GM21717 (cell line): Measurements from ENCODE around the gene LRRC8E.

ENCODE experiments used
- ATAC-seq: cut with Tn5 transposase; IDR thresholded peaks from one replicate; pipeline ENCODE4 v1.9.1; 2021; ENCODE audit warnings: mild to moderate bottlenecking, moderate library complexity; ENCODE audit not compliant: unreplicated experiment

The LRRC8E gene

DNA sequence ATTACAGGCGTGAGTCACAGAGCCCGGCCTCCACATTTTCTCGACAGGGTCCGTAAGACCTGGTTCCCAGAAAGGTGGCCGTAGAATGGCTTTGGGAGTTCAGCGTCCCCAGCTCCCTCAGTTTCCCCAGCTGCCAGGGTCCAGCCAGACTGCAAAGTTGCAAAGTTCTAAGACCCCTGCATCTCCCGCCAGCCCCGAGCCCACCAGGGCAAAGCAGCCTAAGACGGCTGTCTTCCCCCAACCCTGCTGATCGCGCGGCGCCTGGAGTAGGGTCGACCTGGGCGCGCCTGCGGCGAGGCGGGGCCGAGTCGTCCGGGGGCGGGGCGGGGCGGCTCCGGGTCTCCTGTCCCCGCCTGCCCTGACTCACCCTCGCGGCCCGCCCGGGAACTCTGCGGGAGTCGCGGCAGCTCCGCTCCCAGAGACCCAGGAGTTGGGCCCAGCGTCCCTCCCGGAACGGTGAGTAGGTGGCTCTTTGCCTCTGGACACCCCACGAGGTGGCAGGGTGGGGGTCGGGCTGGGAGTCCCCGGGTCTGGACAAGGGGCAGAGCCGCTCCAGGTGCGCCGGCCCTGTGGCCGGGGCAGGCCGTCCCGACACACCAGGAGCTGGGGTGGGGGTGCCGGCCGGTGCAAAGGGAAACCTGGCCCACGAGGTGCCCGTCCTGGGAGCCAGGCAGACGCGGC, at the start of gene LRRC8E:
Gene LRRC8E (plus strand): TSS at position 366 of the 681 bp plus-strand sequence. CDS start 7,094 bp downstream, outside the sequence.
- no peak for ATAC-seq

GRCh38 chr19:7839476-7839875, 48.8 kb upstream of the LRRC8E start:
- no peak for ATAC-seq

DNA sequence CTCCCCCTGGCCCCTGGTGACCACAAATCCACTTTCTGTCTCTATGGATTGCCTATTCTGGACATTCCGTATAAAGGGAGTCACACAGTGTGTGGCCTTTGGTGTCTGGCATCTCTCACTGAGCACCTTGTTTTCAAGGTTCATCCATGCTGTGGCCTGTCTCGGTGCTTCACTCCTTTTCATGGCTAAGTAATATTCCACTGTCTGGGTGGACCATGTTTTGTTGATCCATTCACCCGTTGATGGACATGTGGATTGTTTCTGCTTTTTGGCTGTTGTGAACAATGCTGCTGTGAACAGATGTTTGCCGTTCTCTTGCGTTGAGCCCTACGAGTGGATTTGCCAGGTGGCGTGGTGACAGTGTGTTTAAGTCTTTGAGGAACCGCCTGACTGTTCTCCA, 47.7 kb upstream of the LRRC8E start:
- ATAC-seq, result no peak

DNA sequence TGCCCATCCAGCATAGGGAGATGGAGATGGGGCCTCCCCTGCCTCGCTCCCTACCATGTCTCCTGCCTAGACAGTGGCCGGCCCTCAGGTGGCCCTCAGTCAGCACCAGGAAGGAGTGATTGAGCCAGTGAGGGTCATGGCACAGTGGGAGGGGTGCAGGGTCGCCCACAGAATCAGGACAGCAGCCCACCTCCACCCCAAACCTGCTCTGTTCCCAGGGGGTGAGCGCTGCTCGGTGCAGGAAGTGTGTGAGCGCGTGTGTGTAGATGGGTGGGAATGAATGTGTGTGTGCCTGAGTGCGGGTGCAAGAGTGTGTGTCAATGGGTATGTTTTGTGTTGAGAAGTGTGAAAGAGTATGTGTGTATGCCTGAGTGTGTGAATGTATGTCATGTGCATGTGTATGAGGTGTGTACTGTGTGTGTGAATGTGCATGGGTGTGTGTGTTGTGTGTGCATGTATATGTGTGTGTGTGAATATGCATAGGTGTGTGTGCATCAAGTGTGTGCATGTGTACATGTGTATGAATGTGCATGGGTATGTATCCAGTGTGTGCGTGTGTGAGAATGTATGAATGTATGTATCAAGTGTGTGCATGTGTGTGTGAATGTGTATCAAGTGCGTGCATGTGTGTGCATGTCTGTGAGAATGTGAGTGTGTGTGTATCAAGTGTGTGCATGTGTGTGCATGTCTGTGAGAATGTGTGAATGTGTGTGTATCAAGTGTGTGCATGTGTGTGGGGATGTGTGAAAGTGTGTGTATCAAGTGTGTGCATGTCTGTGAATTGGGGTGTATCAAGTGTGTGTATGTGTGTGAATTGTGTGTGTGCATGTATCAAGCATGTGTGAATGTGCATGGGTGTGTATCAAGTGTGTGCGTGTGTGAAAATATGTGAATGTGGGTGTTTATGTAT, 46.3 kb upstream of the LRRC8E start:
- ATAC-seq, result no peak

DNA sequence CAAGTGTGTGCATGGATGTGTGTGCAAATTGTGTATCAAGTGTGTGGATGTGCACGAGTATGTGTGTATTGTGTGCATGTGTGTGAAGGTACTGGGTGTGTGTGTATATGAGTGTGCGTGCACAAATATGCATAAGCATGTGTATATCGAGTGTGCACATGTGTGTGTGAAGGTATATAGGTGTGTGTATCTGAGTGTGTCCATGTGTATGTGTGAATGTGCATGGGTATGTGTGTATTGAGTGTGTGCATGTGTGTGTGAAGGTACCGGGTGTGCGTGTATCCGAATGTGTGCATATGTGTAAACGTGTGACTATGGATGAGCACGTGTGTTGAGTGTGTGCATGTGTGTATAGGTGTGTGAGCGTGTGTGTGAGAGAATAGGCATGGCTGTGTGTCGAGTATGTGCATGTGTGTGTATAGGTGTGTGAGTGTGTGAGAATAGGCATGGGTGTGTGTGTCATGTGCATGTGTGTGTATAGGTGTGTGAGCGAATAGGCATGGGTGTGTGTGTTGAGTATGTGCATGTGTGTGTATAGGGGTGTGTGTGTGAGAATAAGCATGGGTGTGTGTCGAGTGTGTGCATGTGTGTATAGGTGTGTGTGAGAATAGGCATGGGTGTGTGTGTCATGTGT, 45.5 kb upstream of the LRRC8E start:
- ATAC-seq, result no peak

DNA sequence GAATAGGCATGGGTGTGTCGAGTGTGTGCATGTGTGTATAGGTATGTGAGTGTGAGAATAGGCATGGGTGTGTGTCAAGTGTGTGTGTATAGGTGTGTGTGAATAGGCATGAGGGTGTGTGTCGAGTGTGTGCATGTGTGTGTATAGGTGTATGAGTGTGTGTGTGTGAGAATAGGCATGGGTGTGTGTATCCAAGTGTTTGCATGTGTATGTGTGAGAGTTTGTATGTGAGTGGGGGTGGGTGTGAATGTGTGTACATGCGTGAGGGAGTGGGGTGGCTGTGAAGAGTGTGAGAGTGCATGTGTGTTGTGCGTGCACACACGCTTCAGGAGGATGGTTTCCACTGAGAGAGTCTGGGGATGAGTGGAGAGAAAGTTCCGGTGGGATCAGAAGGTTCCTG, 44.8 kb upstream of the LRRC8E start:
- no peak for ATAC-seq

GRCh38 chr19:7844405-7844804, 43.9 kb upstream of the LRRC8E start:
- no peak for ATAC-seq

- ATAC-seq, result no peak
Observed at GRCh38 chr19:7844951-7845350, 43.4 kb upstream of the LRRC8E start.

- ATAC-seq, result no peak
Observed at GRCh38 chr19:7845390-7846154, 42.7 kb upstream of the LRRC8E start.

GRCh38 chr19:7846155-7846646, 42.1 kb upstream of the LRRC8E start:
- no peak for ATAC-seq

DNA sequence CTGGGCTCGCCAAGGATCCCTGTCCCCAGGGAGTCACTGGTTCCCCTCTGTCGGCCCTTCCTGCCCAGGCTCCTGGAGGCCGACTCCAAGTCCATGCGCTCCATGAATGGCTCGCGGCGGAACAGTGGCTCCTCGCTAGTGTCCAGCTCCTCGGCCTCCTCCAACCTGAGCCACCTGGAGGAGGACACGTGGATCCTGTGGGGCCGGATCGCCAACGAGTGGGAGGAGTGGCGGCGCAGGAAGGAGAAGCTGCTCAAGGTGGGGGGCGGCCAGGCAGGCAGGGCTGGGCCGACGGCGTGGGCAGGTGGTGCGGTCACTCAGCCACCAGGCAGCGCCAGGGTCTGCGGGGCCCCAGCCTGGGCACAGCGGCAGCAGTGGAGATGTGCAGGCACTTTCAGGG, 40.6 kb upstream of the LRRC8E start:
- ATAC-seq, result no peak

DNA sequence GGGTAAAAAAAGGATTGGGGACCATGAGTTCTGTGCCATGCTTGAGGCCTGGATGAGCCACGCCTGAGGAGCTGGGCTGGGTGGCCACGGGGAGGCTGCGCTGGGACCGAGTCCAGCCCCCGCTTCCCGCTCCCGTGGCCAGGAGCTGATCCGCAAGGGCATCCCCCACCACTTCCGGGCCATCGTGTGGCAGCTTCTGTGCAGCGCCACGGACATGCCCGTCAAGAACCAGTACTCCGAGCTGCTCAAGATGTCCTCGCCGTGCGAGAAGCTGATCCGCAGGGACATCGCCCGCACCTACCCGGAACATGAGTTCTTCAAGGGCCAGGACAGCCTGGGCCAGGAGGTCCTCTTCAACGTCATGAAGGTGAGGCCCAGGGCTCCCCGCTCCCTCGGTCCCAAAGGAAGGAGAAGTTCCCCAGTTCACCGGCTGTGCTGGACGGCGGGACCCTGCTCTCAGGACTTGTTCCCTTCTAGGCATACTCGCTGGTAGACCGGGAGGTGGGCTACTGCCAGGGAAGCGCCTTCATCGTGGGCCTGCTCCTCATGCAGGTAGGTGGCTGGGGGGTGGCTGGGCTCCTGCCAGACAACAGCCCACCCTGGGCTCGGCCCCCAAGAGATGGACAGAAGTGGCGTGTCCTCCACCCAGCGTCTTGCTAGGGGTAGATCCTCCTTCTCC, 39.4 kb upstream of the LRRC8E start:
- no peak for ATAC-seq

DNA sequence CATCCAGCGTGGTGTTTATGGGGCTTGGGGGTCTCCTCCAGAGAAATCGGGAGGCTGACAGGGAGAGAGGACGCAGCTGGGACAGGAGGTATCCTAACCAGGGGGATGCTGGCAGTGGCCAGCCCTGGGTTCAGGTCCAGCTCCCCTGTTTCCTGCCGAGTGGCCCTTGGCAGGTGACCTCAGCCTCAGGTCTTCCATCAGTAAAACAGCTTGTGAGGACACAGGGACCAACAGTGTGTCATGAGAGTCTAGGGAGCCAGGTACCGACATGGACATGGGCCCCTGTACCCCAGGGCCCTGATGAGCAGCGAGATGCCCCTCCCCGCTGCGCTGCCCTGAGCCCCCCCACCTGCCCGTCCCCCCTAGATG, 38.7 kb upstream of the LRRC8E start:
- ATAC-seq, result no peak

DNA sequence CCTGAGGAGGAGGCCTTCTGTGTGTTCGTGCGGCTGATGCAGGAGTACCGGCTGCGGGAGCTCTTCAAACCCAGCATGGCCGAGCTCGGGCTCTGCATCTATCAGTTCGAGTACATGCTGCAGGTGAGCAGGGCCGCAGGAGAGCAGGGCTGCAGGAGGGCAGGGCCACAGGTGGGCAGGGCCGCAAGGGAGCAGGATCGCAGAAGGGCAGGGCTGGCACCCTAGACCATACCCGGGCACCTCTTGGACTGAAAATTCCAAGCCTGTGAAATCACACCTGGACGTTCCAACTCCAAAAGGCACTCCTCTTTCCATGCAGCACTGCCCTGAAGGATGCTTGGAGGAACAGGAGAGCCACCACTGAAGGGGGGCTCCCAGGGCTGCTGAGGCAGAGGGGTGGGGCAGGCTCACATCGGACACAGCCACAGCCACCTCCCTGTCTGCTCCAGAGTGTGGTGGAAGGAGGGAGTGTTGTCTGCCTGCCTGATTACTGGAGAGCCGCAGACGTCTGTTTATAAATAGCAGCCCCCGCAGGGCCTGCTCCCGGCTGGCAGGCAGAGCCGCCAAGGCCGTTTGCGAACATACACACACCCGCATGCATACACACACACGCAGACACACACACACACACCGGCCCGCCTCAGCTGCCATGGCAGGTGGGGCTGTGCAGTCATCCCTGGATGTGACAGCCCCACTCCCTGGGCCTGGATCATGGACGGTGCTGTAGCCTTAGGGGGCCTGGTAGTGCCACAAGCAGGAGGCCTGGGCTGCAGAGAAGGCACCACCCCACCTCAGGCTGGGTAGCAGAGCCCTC, 38.1 kb upstream of the LRRC8E start:
- no peak for ATAC-seq

- ATAC-seq, result no peak
Observed at GRCh38 chr19:7850945-7851622, 37.2 kb upstream of the LRRC8E start.

- no peak for ATAC-seq
Observed at GRCh38 chr19:7851623-7852500, 36.4 kb upstream of the LRRC8E start.

- ATAC-seq, result no peak
Observed at GRCh38 chr19:7852851-7853769, 35.2 kb upstream of the LRRC8E start.
